A549 (cell line): Measurements from ENCODE around the gene KLHL41. TPM values are rescaled to one million over a fixed set of nuclear protein-coding genes. Genes with fewer than 3 reads are reported as not detected.
A peak's percentile ranks its signal among the peaks of the same experiment; 100 is the strongest.

Experiments
- ATAC-seq, 2 experiments: fragments of 200-7000 bp in 1 of 2; fragments of >200 bp in 1 of 2; cut with Nextera tagmentation in 1 of 2; cut with Tn5 transposase in 1 of 2; 3 replicates each; pipeline versions ENCODE4 v1.8.0 to v1.9.1; 2018 to 2020; ENCODE audit warnings: mild to moderate bottlenecking in 1 of 2, moderate library complexity in 1 of 2
- CTCF ChIA-PET: fragments of 300-600 bp; sonication (Branson Sonifier 250); formaldehyde crosslinking; extraction: SDS; loops from one replicate; lab custom pipeline; 2021; ENCODE audit warnings: antibody characterized with exemption, inconsistent platforms; lab: Yijun Ruan, JAX
- POLR2A ChIA-PET: fragments of 350-600 bp; formaldehyde crosslinking; extraction: SDS; loops from one replicate; lab custom pipeline; 2021; ENCODE audit warnings: antibody characterized with exemption, inconsistent platforms; lab: Yijun Ruan, JAX
- DNase-seq, 2 experiments: peaks; one replicate each; pipeline versions ENCODE4 v3.0.0 to v3.0.0-alpha.2; 2011 to 2016; ENCODE audit warnings: low read depth in 1 of 2, low spot score in 1 of 2
- FAIRE-seq: peaks from 2 replicates; lab custom pipeline; 2011; peaks lifted over from hg19 to GRCh38; lab: Jason Lieb, UNC
- H3K27ac ChIP-seq, 2 experiments: fragments of >200 bp; sonication (Bioruptor Twin); formaldehyde crosslinking; 3 replicates each; pipeline ENCODE4 v1.5.1; 2016 to 2017
- H3K4me1 ChIP-seq: fragments of >200 bp; sonication (Bioruptor Twin); formaldehyde crosslinking; 3 replicates; pipeline ENCODE4 v1.6.1; 2016
- H3K4me2 ChIP-seq: fragments of >200 bp; sonication (Bioruptor Twin); formaldehyde crosslinking; 3 replicates; pipeline ENCODE4 v1.6.1; 2016
- H3K4me3 ChIP-seq: fragments of >200 bp; sonication (Bioruptor Twin); formaldehyde crosslinking; 3 replicates; pipeline ENCODE4 v1.5.1; 2016
- H3K9me3 ChIP-seq: fragments of >200 bp; sonication (Bioruptor Twin); formaldehyde crosslinking; 3 replicates; pipeline ENCODE4 v1.6.1; 2016
- CHD2 ChIP-seq: fragments of 150-350 bp; IDR thresholded peaks from 2 replicates; pipeline ENCODE4 v1.6.1; 2014; ENCODE audit warnings: low read length; ENCODE audit not compliant: partially characterized antibody
- EHF ChIP-seq: fragments of 250-450 bp; sonication (Bioruptor Pico); IDR thresholded peaks from 2 replicates; pipeline ENCODE4 v1.5.0; 2020; ENCODE audit warnings: mild to moderate bottlenecking
- EP300 ChIP-seq, 2 experiments: fragments of >200 bp; sonication (Bioruptor Twin); formaldehyde crosslinking; IDR thresholded peaks; 2 replicates in 1 of 2; 3 replicates in 1 of 2; pipeline ENCODE4 v1.6.1; 2016 to 2017
- FOSL2 ChIP-seq, 2 experiments: fragments of 450-650 bp in 1 of 2; fragments of >200 bp in 1 of 2; sonication (Bioruptor Twin) in 1 of 2; formaldehyde crosslinking; IDR thresholded peaks; 2 replicates each; pipeline versions ENCODE4 v1.5.0 to v1.6.1; 2016 to 2020; ENCODE audit warnings: mild to moderate bottlenecking in 1 of 2, moderate library complexity in 1 of 2
- HDAC2 ChIP-seq: fragments of 200-600 bp; sonication (generic); IDR thresholded peaks from 2 replicates; pipeline ENCODE4 v1.6.1; 2016
- HEYL ChIP-seq: fragments of 250-450 bp; sonication (Bioruptor Pico); IDR thresholded peaks from 2 replicates; pipeline ENCODE4 v1.8.0; 2021; ENCODE audit warnings: mild to moderate bottlenecking, moderate library complexity
- HMGXB4 ChIP-seq: fragments of 250-450 bp; sonication (Bioruptor Pico); IDR thresholded peaks from 2 replicates; pipeline ENCODE4 v1.5.0; 2021; ENCODE audit warnings: mild to moderate bottlenecking, moderate library complexity, borderline replicate concordance
- HOXA7 ChIP-seq: fragments of 250-450 bp; sonication (Bioruptor Pico); IDR thresholded peaks from 2 replicates; pipeline ENCODE4 v1.5.0; 2020; ENCODE audit warnings: mild to moderate bottlenecking, moderate library complexity
- JUNB ChIP-seq: fragments of >200 bp; sonication (Bioruptor Twin); formaldehyde crosslinking; IDR thresholded peaks from 2 replicates; pipeline ENCODE4 v1.6.1; 2016
- NPAS2 ChIP-seq: fragments of 250-450 bp; sonication (Bioruptor Pico); IDR thresholded peaks from 2 replicates; pipeline ENCODE4 v1.8.0; 2022; ENCODE audit warnings: mild to moderate bottlenecking, moderate library complexity, borderline replicate concordance
- POLR2AphosphoS2 ChIP-seq: conservative IDR thresholded peaks from 2 replicates; pipeline ENCODE4 v1.6.1; 2012; ENCODE audit warnings: low read length, improper control_type of control experiment, inconsistent platforms
- RCOR1 ChIP-seq: fragments of 150-350 bp; IDR thresholded peaks from 2 replicates; pipeline ENCODE4 v1.6.1; 2014; ENCODE audit warnings: antibody characterized with exemption, low read length, low read depth
- ZNF302 ChIP-seq: fragments of 250-450 bp; sonication (Bioruptor Pico); IDR thresholded peaks from 2 replicates; pipeline ENCODE4 v1.9.0; 2021; ENCODE audit warnings: inconsistent platforms, mild to moderate bottlenecking, moderate library complexity
- ZSCAN20 ChIP-seq: fragments of 250-450 bp; sonication (Bioruptor Pico); IDR thresholded peaks from 2 replicates; pipeline ENCODE4 v1.8.0; 2022; ENCODE audit warnings: mild to moderate bottlenecking, moderate library complexity
- WGBS: methylation state at CpG from one replicate; pipeline ENCODE4 v1.1.6; 2017; ENCODE audit errors: missing lambda C conversion rate; 5-methylcytosine and 5-hydroxymethylcytosine counted together
- polyA plus RNA-seq, 4 experiments: library from polyadenylated mRNA; depleted of rRNA in 3 of 4; stranded (reverse); fragments of >200 nt; fragmentation: RNase III in 1 of 4; extraction: RNeasy Plus Mini Kit Qiagen cat#74134 plus additional on column Dnase treatment in 1 of 4; gene quantifications; 2 replicates in 3 of 4; 3 replicates in 1 of 4; pipeline ENCODE4 v1.2.3, GENCODE V29; 2011 to 2017
- TF ChIP-seq, protein P1 (sequence below): fragments of 200-600 bp; sonication (generic); IDR thresholded peaks from 2 replicates; pipeline ENCODE4 v1.6.1; 2016; ENCODE audit warnings: antibody characterized with exemption, mild to moderate bottlenecking, moderate library complexity
- TF ChIP-seq, protein P2 (sequence below): fragments of 450-650 bp; IDR thresholded peaks from 2 replicates; pipeline ENCODE4 v1.6.1; 2014; ENCODE audit warnings: antibody characterized with exemption
- TF ChIP-seq, protein P3 (sequence below): IDR thresholded peaks from 2 replicates; pipeline ENCODE4 v1.6.1; 2012; ENCODE audit warnings: low read depth, borderline replicate concordance
- TF ChIP-seq, protein P4 (sequence below): fragments of 250-450 bp; sonication (Bioruptor Pico); IDR thresholded peaks from 2 replicates; pipeline ENCODE4 v1.5.0; 2020; ENCODE audit warnings: low read depth, mild to moderate bottlenecking, moderate library complexity

The KLHL41 gene
- polyA plus RNA-seq, 2 of the 4 experiments (the other 2 are of a cell fraction) = 0.06 to 0.08 TPM

DNA sequence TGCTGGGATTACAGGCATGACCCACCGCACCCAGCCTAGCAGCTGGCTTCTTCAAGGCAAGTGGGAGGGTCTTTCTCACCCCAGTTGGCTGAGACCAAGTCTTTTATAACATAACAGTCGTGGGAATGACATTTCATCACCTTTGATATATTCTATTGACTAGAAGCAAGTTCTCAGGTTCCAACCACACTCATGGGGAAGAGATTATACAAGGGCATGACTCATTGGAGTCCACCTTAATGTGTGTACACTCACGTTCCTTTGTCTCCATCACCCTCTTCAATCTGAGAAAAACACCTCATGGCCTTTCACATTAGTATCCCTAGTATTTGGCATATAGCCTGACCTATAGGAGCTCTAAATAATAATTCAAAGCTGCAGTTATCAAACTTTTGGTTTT is 33.0 kb upstream of the KLHL41 start:
- WGBS = 51% methylated on average over 3 of the region's 3 CpGs
- FAIRE-seq = no peak
- no peak overlapping the region for H3K4me2 ChIP-seq
- H3K9me3 ChIP-seq = no peaks in the 10 kb centered on the region
- ChIA-PET CTCF (no interaction called here), POLR2A (no interaction called here)
- peak in 1 of 2 experiments; percentile 17 for DNase-seq
- no peak for ATAC-seq
- H3K27ac ChIP-seq = no peak overlapping the region
- H3K4me1 ChIP-seq = 0 out of 3 replicates have a peak, but pooled peaks cover 4% of the 10 kb centered on the region
- no peak overlapping the region for H3K4me3 ChIP-seq
- TF ChIP-seq FOSL2 (IDR thresholded peaks at IDR 0.05) (no peak), FOSL2 (CRISPR knock-in tag; IDR thresholded peaks at IDR 0.05) (0 out of 2 replicates have a peak, but pooled peaks have one; percentile 4), CHD2 (no peak)
- TF ChIP-seq, all 56 proteins: peak for 1

DNA sequence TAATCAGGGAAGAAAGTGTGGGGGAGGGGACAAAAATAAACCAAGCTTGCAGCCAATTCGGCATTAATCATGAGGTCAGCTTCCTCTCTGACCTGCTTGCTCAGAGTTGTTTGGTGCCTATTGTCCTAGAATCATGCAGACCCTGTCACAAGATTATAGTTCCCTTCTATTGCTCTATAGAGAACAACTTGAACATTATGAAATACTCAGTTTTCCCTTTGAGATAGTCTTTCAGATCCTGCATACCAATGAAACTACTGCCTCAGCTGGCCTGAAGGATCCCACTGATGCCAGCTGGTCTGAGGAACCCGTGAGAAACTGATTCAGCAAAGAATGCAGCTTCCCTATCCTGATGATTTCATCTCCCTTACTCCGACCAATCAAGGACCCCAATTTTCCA is 31.2 kb upstream of the KLHL41 start:
- Histone ChIP-seq H3K4me1 (0 out of 3 replicates have a peak, but pooled peaks cover 4% of the 10 kb centered on the region), H3K4me2 (no peak overlapping the region), H3K4me3 (no peak overlapping the region), H3K9me3 (no peaks in the 10 kb centered on the region), H3K27ac (no peak overlapping the region)
- no peak for TF ChIP-seq JUNB
- no peak for TF ChIP-seq FOSL2 (IDR thresholded peaks at IDR 0.05)
- no peak for TF ChIP-seq FOSL2 (CRISPR knock-in tag; IDR thresholded peaks at IDR 0.05)
- TF ChIP-seq HEYL = no peak
- no peak for TF ChIP-seq EHF
- TF ChIP-seq EP300 (IDR thresholded peaks at IDR 0.05) = no peak
- no peak for TF ChIP-seq ZSCAN20 (CRISPR knock-in tag)
- no peak for TF ChIP-seq HMGXB4 (CRISPR knock-in tag)
- TF ChIP-seq, protein P1, sequence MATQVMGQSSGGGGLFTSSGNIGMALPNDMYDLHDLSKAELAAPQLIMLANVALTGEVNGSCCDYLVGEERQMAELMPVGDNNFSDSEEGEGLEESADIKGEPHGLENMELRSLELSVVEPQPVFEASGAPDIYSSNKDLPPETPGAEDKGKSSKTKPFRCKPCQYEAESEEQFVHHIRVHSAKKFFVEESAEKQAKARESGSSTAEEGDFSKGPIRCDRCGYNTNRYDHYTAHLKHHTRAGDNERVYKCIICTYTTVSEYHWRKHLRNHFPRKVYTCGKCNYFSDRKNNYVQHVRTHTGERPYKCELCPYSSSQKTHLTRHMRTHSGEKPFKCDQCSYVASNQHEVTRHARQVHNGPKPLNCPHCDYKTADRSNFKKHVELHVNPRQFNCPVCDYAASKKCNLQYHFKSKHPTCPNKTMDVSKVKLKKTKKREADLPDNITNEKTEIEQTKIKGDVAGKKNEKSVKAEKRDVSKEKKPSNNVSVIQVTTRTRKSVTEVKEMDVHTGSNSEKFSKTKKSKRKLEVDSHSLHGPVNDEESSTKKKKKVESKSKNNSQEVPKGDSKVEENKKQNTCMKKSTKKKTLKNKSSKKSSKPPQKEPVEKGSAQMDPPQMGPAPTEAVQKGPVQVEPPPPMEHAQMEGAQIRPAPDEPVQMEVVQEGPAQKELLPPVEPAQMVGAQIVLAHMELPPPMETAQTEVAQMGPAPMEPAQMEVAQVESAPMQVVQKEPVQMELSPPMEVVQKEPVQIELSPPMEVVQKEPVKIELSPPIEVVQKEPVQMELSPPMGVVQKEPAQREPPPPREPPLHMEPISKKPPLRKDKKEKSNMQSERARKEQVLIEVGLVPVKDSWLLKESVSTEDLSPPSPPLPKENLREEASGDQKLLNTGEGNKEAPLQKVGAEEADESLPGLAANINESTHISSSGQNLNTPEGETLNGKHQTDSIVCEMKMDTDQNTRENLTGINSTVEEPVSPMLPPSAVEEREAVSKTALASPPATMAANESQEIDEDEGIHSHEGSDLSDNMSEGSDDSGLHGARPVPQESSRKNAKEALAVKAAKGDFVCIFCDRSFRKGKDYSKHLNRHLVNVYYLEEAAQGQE = no peak
- TF ChIP-seq, protein P2, sequence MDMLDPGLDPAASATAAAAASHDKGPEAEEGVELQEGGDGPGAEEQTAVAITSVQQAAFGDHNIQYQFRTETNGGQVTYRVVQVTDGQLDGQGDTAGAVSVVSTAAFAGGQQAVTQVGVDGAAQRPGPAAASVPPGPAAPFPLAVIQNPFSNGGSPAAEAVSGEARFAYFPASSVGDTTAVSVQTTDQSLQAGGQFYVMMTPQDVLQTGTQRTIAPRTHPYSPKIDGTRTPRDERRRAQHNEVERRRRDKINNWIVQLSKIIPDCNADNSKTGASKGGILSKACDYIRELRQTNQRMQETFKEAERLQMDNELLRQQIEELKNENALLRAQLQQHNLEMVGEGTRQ = no peak
- TF ChIP-seq NPAS2 = no peak
- no peak for TF ChIP-seq RCOR1
- TF ChIP-seq, protein P3, sequence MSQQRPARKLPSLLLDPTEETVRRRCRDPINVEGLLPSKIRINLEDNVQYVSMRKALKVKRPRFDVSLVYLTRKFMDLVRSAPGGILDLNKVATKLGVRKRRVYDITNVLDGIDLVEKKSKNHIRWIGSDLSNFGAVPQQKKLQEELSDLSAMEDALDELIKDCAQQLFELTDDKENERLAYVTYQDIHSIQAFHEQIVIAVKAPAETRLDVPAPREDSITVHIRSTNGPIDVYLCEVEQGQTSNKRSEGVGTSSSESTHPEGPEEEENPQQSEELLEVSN = no peak
- no peak for TF ChIP-seq HDAC2
- TF ChIP-seq ZNF302 = no peak
- no peak for TF ChIP-seq HOXA7 (CRISPR knock-in tag)
- no peak for TF ChIP-seq POLR2AphosphoS2
- TF ChIP-seq, protein P4, sequence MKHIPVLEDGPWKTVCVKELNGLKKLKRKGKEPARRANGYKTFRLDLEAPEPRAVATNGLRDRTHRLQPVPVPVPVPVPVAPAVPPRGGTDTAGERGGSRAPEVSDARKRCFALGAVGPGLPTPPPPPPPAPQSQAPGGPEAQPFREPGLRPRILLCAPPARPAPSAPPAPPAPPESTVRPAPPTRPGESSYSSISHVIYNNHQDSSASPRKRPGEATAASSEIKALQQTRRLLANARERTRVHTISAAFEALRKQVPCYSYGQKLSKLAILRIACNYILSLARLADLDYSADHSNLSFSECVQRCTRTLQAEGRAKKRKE = no peak
- FAIRE-seq (no peak), DNase-seq (no peak), ATAC-seq (no peak)
- WGBS = 71% methylated on average over 3 of the region's 3 CpGs
- CTCF ChIA-PET = interaction anchor here (0.6 to 2.3 kb wide), 6 partner anchors 11 to 1395 kb away, joined by 3 to 8 read pairs (median 4); no protein-coding TSS in a partner anchor
- POLR2A ChIA-PET = no interaction called here
